ENCODE data around the gene ZNF446.

ZNF446 gene

DNA sequence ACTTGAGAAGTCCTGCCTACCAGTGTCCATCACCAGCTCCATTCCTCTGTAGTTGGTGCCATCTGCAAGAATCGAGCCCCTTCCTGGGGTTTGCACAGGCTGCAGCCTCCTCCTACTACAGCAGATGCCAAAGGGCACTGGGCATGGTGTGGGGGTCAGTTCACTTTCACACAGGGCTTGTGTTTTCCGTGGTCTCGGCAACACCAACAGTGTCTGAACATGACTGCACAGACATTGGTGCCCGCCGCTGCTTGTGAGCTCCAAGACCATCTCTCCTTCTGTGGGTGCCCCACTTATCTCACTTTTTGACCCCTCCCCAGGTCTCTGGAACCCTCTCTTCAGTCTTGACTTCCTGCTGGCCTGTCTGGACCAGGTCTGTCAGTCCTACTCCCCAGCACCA is 15.2 kb downstream of the ZNF446 start:
- no peaks in the 10 kb centered on the region for H3K9me2 ChIP-seq (ENCODE audit: low read depth, low read length)
- peaks cover 10% of the 10 kb centered on the region for H3K4me1 ChIP-seq (ENCODE audit: insufficient read depth, low read length, severe bottlenecking)
- no peaks in the 10 kb centered on the region for H3F3A ChIP-seq (ENCODE audit: insufficient read depth, low read length)
- H3K79me2 ChIP-seq (ENCODE audit: insufficient read depth, low read length): no peaks in the 10 kb centered on the region
- H3K27me3 ChIP-seq (ENCODE audit: insufficient read depth, low read length): no peaks in the 10 kb centered on the region
- no peaks in the 10 kb centered on the region for H4K20me1 ChIP-seq (ENCODE audit: insufficient read depth, low read length)
- no peak overlapping the region for H3K4me3 ChIP-seq (ENCODE audit: low read depth, low read length, poor library complexity, severe bottlenecking)
- no peak overlapping the region for H3K4me2 ChIP-seq (ENCODE audit: low read length)
- TF ChIP-seq EZH2 (IDR thresholded peaks at IDR 0.05; ENCODE audit: borderline replicate concordance, low read length): no peak
- TF ChIP-seq, protein P1, sequence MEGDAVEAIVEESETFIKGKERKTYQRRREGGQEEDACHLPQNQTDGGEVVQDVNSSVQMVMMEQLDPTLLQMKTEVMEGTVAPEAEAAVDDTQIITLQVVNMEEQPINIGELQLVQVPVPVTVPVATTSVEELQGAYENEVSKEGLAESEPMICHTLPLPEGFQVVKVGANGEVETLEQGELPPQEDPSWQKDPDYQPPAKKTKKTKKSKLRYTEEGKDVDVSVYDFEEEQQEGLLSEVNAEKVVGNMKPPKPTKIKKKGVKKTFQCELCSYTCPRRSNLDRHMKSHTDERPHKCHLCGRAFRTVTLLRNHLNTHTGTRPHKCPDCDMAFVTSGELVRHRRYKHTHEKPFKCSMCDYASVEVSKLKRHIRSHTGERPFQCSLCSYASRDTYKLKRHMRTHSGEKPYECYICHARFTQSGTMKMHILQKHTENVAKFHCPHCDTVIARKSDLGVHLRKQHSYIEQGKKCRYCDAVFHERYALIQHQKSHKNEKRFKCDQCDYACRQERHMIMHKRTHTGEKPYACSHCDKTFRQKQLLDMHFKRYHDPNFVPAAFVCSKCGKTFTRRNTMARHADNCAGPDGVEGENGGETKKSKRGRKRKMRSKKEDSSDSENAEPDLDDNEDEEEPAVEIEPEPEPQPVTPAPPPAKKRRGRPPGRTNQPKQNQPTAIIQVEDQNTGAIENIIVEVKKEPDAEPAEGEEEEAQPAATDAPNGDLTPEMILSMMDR (IDR thresholded peaks at IDR 0.05; ENCODE audit: low read length): no peak
- no peaks in the 10 kb centered on the region for H3K36me3 ChIP-seq (ENCODE audit: insufficient read depth, low read length)
- no peaks in the 10 kb centered on the region for H3K9me3 ChIP-seq (ENCODE audit: low read length)
- no peak overlapping the region for H3K27ac ChIP-seq (ENCODE audit: low read depth, low read length, poor library complexity, severe bottlenecking)
- H3K9ac ChIP-seq (ENCODE audit: low read length): no peak overlapping the region
- H2AFZ ChIP-seq (ENCODE audit: low read length): no peak overlapping the region

- Histone ChIP-seq H3K4me3 (ENCODE audit: low read depth, low read length, poor library complexity, severe bottlenecking) (no peak overlapping the region), H4K20me1 (ENCODE audit: insufficient read depth, low read length) (no peaks in the 10 kb centered on the region), H3K9me3 (ENCODE audit: low read length) (no peaks in the 10 kb centered on the region), H3K4me1 (ENCODE audit: insufficient read depth, low read length, severe bottlenecking) (peaks cover 14% of the 10 kb centered on the region), H3K27me3 (ENCODE audit: insufficient read depth, low read length) (no peaks in the 10 kb centered on the region), H3K79me2 (ENCODE audit: insufficient read depth, low read length) (no peaks in the 10 kb centered on the region), H3K36me3 (ENCODE audit: insufficient read depth, low read length) (no peaks in the 10 kb centered on the region), H3K27ac (ENCODE audit: low read depth, low read length, poor library complexity, severe bottlenecking) (no peak overlapping the region), H3F3A (ENCODE audit: insufficient read depth, low read length) (no peaks in the 10 kb centered on the region), H2AFZ (ENCODE audit: low read length) (no peak overlapping the region), H3K9ac (ENCODE audit: low read length) (no peak overlapping the region), H3K9me2 (ENCODE audit: low read depth, low read length) (no peaks in the 10 kb centered on the region), H3K4me2 (ENCODE audit: low read length) (no peak overlapping the region)
- TF ChIP-seq EZH2 (IDR thresholded peaks at IDR 0.05; ENCODE audit: borderline replicate concordance, low read length): no peak
- TF ChIP-seq, protein P1 (IDR thresholded peaks at IDR 0.05; ENCODE audit: low read length): no peak
Measured at GRCh38 chr19:58492265-58492664, 16.1 kb downstream of the ZNF446 start.

DNA sequence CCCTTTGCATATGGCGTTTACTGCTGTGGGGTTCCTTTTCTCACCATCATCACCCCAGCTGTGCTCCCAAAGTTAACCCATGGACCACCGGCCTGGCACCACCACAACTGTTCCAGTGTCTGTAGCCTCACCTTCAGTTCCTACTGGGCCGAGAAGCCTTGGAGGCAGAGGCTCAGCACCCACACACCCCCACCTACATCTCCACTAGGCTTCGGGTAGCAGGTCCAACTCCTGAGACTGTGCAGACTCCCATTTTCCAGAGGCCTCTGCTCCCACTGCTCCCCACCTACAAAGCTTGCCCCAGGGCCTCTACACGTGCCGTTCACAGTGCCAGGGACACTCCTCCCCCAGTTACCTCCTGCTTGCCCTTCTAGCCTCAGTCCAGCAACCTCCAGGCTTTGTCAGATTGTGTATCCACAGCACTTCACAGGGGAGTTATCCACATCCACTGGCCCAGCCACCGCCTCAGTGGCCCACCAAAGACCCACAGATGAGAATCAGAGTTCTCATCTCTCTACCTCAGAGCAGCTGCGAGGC is 21.6 kb downstream of the ZNF446 start:
- Histone ChIP-seq H3K27me3 (ENCODE audit: insufficient read depth, low read length) (no peaks in the 10 kb centered on the region), H3K9me3 (ENCODE audit: low read length) (no peaks in the 10 kb centered on the region), H3K27ac (ENCODE audit: low read depth, low read length, poor library complexity, severe bottlenecking) (no peak overlapping the region), H3K4me2 (ENCODE audit: low read length) (peak overlapping the region; percentile 94), H3K9me2 (ENCODE audit: low read depth, low read length) (no peaks in the 10 kb centered on the region), H3K4me3 (ENCODE audit: low read depth, low read length, poor library complexity, severe bottlenecking) (peak overlapping the region; percentile 77), H3F3A (ENCODE audit: insufficient read depth, low read length) (no peaks in the 10 kb centered on the region), H4K20me1 (ENCODE audit: insufficient read depth, low read length) (no peaks in the 10 kb centered on the region), H2AFZ (ENCODE audit: low read length) (no peak overlapping the region), H3K4me1 (ENCODE audit: insufficient read depth, low read length, severe bottlenecking) (peaks cover 24% of the 10 kb centered on the region), H3K36me3 (ENCODE audit: insufficient read depth, low read length) (no peaks in the 10 kb centered on the region), H3K79me2 (ENCODE audit: insufficient read depth, low read length) (no peaks in the 10 kb centered on the region), H3K9ac (ENCODE audit: low read length) (peak overlapping the region; percentile 79; the same call in 1 of the 2 replicates)
- no peak for TF ChIP-seq EZH2 (IDR thresholded peaks at IDR 0.05; ENCODE audit: borderline replicate concordance, low read length)
- TF ChIP-seq, protein P1 (IDR thresholded peaks at IDR 0.05; ENCODE audit: low read length): no peak

Data from OCI-LY1 (cell line).